Measurements from ENCODE around the gene KIF14.
A peak's percentile ranks its signal among the peaks of the same experiment; 100 is the strongest.

The KIF14 gene, protein sequence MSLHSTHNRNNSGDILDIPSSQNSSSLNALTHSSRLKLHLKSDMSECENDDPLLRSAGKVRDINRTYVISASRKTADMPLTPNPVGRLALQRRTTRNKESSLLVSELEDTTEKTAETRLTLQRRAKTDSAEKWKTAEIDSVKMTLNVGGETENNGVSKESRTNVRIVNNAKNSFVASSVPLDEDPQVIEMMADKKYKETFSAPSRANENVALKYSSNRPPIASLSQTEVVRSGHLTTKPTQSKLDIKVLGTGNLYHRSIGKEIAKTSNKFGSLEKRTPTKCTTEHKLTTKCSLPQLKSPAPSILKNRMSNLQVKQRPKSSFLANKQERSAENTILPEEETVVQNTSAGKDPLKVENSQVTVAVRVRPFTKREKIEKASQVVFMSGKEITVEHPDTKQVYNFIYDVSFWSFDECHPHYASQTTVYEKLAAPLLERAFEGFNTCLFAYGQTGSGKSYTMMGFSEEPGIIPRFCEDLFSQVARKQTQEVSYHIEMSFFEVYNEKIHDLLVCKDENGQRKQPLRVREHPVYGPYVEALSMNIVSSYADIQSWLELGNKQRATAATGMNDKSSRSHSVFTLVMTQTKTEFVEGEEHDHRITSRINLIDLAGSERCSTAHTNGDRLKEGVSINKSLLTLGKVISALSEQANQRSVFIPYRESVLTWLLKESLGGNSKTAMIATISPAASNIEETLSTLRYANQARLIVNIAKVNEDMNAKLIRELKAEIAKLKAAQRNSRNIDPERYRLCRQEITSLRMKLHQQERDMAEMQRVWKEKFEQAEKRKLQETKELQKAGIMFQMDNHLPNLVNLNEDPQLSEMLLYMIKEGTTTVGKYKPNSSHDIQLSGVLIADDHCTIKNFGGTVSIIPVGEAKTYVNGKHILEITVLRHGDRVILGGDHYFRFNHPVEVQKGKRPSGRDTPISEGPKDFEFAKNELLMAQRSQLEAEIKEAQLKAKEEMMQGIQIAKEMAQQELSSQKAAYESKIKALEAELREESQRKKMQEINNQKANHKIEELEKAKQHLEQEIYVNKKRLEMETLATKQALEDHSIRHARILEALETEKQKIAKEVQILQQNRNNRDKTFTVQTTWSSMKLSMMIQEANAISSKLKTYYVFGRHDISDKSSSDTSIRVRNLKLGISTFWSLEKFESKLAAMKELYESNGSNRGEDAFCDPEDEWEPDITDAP (N-terminal part only)

DNA sequence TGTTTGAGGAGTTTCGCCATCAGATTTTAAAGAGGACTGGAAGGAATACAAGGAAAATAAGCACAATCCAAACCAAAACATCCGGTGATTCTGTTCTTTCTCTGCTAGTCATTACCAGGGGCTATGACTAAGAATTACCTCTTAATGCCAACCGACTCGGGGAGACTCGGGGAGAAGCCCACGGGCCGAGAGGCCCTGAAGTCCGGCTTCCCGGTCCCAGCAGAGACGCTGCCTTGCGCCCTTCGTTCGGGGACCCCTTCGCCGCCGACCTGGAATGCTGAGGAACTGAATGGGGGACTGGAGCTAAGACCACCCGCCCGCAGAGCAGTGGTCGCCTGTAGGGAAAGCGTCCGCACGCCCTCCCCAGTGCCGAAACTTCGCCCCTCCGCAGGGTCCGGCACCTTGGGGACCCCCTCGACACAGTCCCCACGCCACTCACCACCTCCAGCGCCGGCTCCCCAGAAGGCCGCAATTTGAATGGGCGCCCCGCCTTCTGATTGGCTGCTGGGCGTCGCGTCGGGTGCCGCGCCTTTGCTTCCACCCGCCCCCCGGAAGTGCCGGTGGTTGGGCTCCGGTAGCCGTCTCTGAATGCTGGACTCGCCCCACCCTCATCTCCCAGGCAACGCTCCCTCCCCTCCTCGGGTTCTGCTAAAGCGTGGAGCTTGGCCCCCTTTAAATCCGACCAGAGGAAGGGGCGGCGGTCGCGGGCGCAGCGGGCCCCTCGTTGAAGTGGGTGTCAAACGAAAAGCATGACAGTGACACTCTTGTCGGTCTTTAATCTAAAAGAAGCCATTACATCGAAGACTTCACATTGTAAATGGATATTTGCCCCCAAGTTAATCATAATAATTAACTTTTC is at the start of gene KIF14:
KIF14 (minus strand) TSS at position 479 of the 859 bp plus-strand sequence. CDS start 2,028 bp downstream, outside the sequence.
- peak; percentile 16 to 85 (median 71) for DNase-seq

DNA sequence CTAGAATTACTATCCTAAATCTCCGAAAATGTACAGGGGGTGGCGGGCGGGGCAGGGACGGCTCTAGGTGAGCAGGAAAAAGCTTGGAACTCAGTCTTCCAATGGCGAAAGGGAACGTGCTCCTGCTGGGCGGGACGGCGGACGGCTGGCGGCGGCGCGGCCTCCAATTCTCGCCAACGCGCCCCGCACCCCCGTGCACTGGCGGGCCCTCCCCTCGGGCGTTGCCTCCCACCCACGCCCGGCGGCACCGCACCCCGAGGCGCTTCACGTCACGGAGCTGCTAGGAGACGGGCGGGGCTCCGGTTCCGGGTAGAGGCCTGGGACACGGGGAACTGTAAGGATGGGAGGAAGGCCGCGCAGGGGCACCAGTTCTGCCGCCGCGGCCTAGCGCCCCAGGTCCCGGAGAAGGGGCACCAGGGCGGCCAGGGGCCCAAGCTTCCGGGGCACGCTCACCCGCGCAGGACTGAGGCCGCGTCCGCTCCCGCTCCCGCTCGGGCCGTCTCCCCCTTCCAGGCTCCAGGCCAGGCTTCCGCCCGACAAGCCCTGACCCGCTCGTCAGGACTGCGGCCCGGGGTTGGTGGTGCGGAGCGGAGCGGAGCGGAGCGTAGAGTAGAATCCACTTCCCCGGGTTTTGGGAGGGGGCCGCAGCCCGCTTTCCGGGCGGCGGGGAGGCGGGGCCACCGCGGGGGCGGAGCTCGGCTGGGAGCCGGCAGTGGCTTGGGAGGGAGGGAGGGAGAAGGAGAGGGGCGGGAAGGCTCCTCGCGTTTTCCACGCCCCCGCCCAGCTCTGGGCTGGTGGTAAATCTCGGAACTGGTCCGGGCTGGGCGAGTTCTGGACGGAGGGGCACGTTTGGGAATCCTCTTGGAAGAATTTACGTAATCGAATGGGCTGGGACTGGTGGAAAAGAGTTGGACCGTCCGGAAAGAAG is 49.0 kb upstream of the KIF14 start, which contains the start of gene DDX59:
DDX59 (minus strand) TSS at position 594 of the 928 bp plus-strand sequence. CDS start 3,167 bp downstream, outside the sequence.
- DNase-seq: peak; percentile 56 to 97 (median 94)

DNA sequence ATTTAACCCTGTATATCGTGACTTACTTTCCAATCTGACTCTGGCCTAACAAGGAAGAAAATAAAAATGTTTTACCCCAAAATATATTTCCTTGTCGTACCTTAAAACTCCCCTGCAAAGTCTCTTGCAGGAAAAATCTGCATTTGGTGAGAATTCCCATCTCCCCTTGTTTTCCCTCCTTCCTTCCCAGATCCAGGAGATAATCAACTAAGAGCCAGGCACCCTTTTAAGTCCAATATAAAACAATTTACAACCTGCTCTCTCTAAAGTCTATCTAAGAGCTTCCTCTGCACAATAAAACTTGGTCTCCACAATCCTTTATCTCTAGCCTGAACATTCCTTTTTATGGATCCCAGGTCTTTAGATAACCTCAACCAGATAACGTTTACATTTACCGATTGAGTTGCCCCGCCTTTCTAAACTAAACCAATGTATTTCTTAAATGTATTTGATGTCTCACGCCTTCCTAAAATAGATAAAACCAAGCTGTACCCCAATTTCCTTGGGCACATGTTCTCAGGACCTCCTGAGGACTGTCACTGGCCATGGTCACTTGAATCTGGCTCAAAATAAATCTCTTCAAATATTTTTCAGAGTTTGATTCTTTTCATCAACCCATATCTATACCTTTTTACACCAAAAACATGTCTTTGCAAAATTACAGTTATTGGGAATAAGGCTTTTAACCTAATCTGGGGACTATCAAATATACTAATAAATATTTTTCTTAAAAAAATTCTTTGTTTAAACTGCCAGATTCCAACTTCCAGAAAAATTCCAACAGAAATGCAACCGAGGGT is 48.2 kb upstream of the KIF14 start:
- DNase-seq: peak in 1 of 14 donors; percentile 49

DNA sequence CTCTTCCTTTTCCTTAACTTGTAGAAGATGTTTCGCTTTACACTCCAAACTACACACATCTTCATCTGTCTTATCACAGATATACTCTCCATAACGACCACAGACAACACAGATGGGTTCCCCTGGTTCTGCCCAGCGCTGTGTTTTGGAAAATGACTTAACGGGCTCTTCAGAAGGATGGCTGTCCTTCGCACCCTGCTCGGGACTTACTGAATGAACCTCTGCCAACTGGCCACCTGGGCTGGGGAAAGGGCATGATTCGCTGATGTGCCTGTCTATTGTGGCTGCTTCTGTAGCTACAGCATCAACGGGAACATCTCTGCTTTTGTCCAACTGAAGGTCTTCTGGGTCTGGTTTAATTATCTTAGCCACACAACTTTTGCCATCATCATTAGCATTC is 45.8 kb upstream of the KIF14 start:
- peak in 1 of 14 donors; percentile 9 for DNase-seq

DNA sequence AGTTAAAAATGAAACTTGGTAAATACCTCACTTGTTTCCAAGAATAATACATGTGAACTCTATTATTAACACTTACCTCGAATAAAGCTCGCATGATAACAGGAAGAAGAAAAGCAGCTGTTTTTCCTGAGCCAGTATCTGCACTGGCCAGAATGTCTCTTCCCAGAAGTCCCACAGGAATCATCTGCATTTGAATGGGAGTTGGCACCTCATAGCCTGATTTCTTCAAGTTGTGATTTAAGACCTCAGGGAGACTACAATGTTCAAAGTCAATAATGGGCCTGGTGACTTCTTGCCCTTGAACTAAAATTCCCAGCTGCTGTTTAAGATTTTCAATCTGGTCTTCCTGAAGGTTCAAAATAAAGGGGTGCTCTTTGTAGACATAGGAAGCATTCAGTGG is 45.3 kb upstream of the KIF14 start:
- no peak for DNase-seq

DNA sequence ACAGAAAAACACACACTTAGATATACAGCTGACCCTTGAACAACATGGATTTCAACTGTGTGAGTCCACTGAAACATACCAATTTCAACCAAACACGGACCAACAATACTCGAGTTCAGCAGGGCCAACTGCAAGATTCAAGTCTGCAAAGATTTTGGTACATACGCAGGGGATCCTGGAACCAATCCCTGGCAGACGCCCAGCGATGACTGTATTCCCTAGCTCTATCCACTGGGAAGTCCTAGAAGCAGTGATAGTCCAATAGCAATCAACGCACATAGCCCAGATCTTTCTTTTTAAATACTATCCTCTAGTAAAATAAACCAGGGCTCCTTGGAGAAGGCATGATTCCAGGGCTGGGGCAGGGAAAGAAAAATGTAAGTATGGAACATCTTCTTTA is 40.2 kb upstream of the KIF14 start:
- no peak for DNase-seq

DNA sequence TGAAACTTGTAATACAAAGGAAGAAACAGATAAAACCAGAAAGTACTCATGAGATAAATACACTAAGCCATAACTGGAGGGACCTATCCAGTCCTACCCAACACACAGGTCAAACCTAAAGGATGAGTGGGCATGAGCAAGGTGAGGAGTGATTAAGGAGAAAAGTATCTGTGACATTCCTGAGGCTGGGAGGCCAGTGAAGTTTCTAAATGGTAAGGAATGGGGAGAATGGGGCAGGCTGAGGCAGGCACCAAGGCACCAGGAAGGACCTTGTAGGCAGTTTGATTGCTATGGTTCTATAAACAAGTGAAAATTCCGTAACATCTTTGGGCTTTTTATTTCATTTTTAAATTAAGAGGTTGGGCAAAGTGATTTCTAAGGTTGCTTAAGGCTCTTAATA is 38.7 kb upstream of the KIF14 start:
- no peak for DNase-seq

DNA sequence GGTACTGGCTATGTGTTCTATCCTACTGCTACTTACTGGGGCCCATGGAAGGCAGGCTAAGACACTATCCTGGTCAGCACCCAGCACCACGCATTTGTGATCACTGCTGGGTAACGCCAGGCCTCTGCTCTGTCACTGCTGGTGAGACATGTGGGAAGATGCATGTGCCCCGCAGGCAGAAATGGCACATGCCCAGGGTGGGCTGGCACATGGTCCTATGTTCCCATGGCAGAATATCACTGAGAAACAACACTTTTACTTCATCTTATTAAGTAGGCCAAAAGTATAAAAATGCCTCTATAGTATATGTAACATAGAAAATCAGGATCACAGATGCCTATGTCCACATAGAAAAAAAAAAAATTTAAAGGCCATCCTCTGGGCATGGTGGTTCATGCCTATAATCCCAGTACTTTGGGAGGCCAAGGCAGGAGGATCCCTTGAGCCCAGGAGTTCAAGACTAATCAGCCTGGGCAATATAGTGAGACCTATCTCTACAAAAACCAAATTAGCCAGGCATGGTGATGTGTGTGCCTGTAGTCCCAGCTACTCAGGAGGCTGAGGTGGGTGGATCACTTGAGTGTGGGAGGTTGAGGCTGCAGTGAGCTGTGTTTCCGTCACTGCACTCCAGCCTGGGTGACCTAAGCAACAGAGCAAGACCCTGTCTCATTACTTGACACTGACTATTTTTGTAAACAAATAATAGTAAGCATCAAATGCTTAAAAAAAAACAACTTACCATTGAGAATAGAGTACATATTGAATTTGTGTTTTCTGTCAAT is 37.7 kb upstream of the KIF14 start:
- DNase-seq: no peak

DNA sequence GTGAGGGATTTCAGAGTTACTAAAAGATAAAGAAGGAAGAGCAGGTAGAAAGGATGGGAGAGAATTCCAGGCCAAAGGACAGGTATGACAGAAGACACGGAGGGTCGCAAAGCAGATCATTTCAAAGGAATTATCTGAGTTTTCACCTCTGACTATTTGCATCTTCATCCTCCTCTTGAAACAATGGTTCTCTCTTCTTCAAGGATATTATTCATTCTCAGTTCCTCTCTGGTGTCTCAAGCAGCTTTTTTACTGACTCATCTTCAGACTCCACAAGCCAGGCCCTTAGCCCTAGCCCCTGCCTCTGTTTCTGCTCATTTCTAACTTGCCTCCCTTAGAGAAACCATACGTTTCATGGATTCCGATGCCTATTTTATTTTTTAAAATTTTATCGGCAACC is 34.1 kb upstream of the KIF14 start:
- DNase-seq: no peak

DNA sequence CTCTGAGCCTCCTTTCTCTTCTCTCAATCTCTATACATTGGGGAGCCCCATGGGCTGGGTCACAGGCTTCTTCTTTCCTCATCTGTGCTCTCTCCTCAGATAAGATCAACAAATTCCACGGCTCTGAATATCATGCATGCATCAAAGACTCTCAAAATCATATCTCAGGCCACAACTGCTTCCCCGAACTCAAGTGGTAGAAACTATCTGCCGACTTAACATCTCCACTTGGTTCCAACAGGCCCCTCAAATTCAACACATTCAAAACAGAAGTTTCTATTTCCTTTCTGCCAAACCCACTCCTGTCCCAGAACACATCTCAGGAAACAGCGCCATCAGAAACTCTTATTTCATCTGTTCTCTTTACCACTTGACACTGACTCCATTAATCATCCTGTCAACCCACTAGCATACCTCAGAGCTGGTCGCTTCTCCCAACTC is 32.5 kb upstream of the KIF14 start:
- DNase-seq: no peak

DNA sequence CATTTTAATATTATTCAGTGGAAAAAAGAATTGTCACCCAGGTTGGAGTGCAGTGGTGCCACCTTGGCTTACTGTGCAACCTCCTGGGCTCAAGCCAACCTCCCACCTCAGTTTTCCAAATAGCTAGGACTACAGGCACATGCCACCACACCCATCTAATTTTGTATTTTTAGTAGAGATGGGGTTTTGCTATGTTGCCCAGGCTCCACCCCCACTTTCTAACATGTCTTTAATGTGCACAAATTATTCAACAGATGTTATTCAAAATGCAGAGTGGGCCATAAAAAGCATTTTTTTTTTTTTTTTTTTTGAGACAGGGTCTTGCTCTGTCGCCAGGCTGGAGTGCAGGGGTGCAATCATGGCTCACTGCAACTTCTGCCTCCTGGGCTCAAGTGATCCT is 31.8 kb upstream of the KIF14 start:
- DNase-seq: no peak

DNA sequence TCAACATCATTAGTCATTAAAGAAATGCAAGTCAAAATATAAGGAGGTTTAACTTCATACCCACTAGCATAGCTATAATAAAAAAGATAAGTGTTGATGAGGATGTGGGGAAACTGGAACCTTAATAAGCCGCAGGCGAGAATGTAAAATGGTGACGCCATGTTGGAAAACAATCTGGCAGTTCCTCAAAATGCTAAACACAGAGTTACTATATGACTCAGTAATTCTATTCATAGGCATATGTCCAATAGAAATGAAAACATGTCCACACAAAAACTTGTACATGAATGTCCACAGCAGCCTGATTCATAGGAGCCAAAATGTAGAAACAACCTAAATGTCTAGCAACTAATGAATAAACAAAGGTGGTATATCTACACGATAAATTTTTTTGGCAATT is 26.0 kb upstream of the KIF14 start:
- no peak for DNase-seq

DNA sequence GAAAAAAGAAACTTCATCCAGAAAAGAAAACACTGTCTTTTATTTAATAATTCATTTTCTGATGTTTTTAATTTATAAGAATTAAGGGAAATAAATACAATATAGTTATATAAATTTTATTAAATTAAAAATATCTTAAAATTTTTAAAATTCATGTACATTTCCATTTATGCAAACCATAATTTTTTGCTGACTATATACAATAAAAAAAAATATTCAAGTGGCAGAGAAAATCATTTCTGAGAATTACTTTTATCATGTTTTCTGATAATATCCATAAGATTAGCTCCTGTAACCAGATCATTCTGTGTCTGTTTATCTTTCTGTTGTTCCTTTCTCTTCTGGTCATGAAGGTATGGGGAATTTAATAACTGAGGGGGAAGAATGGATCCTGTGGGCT is 23.5 kb upstream of the KIF14 start:
- no peak for DNase-seq

DNA sequence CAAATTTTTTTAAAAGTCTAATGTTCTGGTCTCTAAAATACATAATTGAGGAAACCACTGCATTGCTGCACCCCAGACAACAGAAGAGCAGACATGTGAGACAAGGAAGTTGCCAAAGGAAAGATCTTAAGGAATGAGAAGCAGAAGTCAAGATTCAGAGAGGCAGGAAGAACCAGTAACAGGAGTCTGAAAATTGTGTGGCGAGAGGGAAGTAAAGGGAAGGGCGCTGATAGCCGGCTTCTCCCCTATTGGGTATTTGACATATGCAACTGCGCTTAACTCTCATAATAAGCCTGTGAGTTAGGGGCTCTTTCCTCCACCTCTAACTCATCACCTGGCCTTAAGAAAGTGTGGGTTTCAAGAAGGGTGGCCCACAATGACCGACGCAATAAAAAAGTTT is 21.9 kb upstream of the KIF14 start:
- no peak for DNase-seq

DNA sequence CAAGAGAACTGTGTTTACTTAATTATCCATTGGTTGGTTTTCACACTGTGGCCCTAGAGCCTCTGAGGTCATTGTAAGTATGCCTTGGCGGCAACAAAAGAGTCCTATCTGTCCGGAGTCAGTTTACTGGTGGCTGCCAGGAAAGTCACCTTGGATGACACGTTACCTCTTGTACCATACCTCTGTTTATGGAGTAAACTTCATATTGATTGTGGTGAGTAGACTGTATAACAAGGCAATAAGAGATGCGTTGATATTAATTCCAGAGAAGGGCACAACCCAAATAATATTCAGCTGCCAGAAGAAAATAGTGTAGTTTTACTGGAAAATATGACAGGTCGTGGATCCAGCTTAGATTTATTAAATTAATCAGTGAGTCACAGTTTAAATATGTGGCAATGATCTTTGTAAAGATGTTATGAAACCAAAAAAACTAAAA is 20.4 kb upstream of the KIF14 start:
- no peak for DNase-seq

DNA sequence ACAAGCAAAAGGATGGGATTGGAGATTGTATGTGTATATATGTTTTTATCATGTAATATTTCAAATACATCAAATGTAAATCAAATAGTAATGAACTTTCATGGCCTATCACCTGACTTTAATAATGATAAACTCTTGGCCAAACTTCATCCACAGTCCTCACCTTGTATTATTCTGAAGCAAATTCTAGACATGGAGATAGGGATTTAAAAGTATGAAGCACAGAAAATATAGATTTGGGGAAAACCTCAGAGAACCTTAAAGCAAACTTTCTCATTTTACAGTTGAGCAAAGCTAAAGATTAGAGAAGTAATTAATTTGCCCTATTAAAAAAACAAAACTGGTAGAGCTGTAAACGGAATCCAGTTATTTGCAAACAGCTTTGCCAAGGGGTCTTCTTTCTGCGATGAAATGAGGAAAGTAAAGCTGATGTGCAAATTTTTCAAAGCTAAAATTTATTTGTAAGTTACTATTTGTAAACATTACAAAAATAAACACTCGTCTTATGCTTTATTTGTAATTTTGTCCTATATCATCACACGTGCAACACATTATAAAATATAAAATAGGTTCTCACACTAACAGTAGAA is 19.9 kb upstream of the KIF14 start:
- DNase-seq: no peak

DNA sequence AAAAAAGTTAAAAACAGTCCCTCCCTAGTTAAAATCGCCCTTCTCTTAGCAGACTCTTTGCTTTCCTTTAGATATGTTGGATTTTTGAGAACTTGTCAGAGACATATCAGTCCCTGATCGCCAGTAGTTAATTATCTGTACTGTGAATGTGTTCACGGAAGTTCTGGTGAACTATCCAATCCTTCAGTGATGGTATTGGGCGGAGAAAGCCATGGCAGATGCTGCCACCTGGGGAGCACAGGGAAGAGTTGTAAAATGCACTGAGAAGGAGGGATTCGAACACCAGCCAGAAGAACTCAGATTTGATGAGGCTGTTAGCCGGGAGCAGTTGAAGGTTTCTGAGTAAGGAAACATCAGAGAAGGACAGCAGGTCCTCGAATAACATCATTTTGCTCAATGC is 17.5 kb upstream of the KIF14 start:
- DNase-seq: no peak

DNA sequence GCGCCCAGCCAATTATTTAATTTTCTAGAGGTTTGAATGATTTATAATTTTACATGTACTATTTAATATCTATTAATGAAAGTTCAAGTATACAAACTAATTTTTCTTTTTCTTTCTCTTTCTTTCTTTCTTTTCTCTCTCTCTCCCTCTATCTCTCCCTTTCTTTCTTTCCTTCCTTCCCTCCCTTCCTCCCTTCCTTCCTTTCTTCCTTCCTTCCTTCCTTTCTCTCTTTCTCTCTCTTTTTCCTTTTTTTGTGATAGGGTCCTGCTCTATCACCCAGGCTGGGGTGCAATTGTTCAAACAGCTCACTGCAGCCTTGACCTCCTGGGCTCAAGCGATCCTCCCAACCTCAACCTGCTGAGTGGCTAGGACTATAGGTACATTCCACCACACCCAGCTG is 16.1 kb upstream of the KIF14 start:
- no peak for DNase-seq

All from C1 segment of cervical spinal cord (tissue), 14 donors.